HCT116 (cell line): ENCODE data around the gene ZXDA.

ENCODE experiments used
- CTCF ChIP-seq, 3 experiments: fragments of 200-600 bp in 1 of 3; sonication (generic) in 1 of 3; IDR thresholded peaks in 2 of 3; conservative IDR thresholded peaks in 1 of 3; 2 replicates each; pipeline ENCODE4 v1.5.1; 2012 to 2017; ENCODE audit warnings: low read depth in 2 of 3, low read length in 2 of 3, antibody characterized with exemption in 1 of 3, borderline replicate concordance in 1 of 3, control low read depth in 1 of 3, mild to moderate bottlenecking in 1 of 3, mixed read lengths in 1 of 3, mixed run types in 1 of 3, moderate library complexity in 1 of 3; ENCODE audit not compliant: insufficient read depth in 1 of 3
- POLR2A ChIP-seq: IDR thresholded peaks from 2 replicates; pipeline ENCODE4 v1.7.0; 2011; ENCODE audit warnings: borderline replicate concordance; ENCODE audit not compliant: insufficient read depth, insufficient read length; ENCODE audit errors: extremely low read depth

GRCh38 chrX:57932266-57932665 lies 22.0 kb upstream of the ZXDA start:
- TF ChIP-seq CTCF (IDR thresholded peaks at IDR 0.05 in 2 of 3, conservative IDR thresholded peaks at IDR 0.05 in 1 of 3; ENCODE audit: borderline replicate concordance in 1 of 3, insufficient read depth in 1 of 3, low read depth in 2 of 3, low read length in 2 of 3) = no peak
- no peak for TF ChIP-seq POLR2A
